Calu3 (cell line): ENCODE data around the gene C5orf58. TPM values are rescaled to one million over a fixed set of nuclear protein-coding genes. Genes with fewer than 3 reads are reported as not detected.

Experiments
- BruUV-seq: library from RNA; stranded (reverse); fragments of 400-500 nt; replicated peaks from 2 replicates; lab custom pipeline; 2021; lab: Mats Ljungman, UMichigan
- CTCF ChIA-PET: fragments of 300-600 bp; sonication (Branson Sonifier 250); formaldehyde crosslinking; loops from one replicate; lab custom pipeline; 2022; ENCODE audit warnings: antibody characterized with exemption; lab: Charles Lee
- DNase-seq: peaks from one replicate; pipeline ENCODE4 v3.0.0; 2022
- H3K27ac Mint-ChIP-seq: one replicate; pipeline ENCODE4 v1.8.0; 2022; ENCODE audit warnings: mixed read lengths; ENCODE audit not compliant: unreplicated experiment
- H3K27me3 Mint-ChIP-seq: one replicate; pipeline ENCODE4 v1.8.0; 2022; ENCODE audit warnings: mixed read lengths; ENCODE audit not compliant: unreplicated experiment
- H3K36me3 Mint-ChIP-seq: one replicate; pipeline ENCODE4 v1.8.0; 2022; ENCODE audit warnings: mild to moderate bottlenecking, moderate library complexity, mixed read lengths; ENCODE audit not compliant: insufficient read depth, unreplicated experiment
- H3K4me1 Mint-ChIP-seq: one replicate; pipeline ENCODE4 v1.8.0; 2022; ENCODE audit warnings: mild to moderate bottlenecking, low read depth, mixed read lengths; ENCODE audit not compliant: unreplicated experiment
- H3K4me3 Mint-ChIP-seq: one replicate; pipeline ENCODE4 v1.8.0; 2022; ENCODE audit warnings: mild to moderate bottlenecking, low read depth, moderate library complexity, mixed read lengths; ENCODE audit not compliant: unreplicated experiment
- H3K9me3 Mint-ChIP-seq: one replicate; pipeline ENCODE4 v1.8.0; 2022; ENCODE audit warnings: low read depth, mixed read lengths; ENCODE audit not compliant: unreplicated experiment
- intact Hi-C: fragments of 100-400 bp; cut with micrococcal nuclease; formaldehyde crosslinking; loops from one replicate; pipeline ENCODE4 v1.10.0; 2022; ENCODE audit not compliant: unreplicated experiment
- total RNA-seq: library from RNA; stranded (reverse); gene quantifications from 2 replicates; pipeline ENCODE4 v1.2.3, GENCODE V29; 2022
- TF ChIP-seq, protein P1 (sequence below): fragments of 200-600 bp; IDR thresholded peaks from one replicate; pipeline ENCODE4 v1.8.0; 2022; ENCODE audit warnings: antibody characterized with exemption; ENCODE audit not compliant: unreplicated experiment

C5orf58 gene
- total RNA-seq, 1 experiment from 2014 or later: not detected

DNA sequence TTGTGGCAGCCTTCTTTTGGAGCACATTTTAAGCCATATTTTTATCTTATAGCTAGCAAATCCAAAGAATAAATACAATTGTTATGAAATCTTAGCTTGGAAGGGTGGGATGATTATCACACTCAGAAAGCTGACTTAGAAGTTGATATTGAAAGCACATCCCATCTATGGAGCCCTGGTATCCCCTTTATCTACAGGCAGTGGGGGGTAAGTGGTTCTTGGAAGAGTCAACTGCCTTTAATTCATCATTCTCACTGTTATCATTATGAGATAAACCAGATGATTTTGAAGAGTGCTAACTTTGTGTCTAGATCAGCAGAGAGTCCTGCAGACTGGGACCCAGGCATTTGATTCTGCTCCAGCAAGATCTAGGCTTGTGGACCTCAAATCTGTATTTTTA, 61.8 kb downstream of the C5orf58 start:
- no peaks in the 10 kb centered on the region for H3K36me3 Mint-ChIP-seq
- no peaks in the 10 kb centered on the region for H3K4me1 Mint-ChIP-seq
- no peak for DNase-seq
- H3K4me3 Mint-ChIP-seq: no peak overlapping the region
- TF ChIP-seq, protein P1, sequence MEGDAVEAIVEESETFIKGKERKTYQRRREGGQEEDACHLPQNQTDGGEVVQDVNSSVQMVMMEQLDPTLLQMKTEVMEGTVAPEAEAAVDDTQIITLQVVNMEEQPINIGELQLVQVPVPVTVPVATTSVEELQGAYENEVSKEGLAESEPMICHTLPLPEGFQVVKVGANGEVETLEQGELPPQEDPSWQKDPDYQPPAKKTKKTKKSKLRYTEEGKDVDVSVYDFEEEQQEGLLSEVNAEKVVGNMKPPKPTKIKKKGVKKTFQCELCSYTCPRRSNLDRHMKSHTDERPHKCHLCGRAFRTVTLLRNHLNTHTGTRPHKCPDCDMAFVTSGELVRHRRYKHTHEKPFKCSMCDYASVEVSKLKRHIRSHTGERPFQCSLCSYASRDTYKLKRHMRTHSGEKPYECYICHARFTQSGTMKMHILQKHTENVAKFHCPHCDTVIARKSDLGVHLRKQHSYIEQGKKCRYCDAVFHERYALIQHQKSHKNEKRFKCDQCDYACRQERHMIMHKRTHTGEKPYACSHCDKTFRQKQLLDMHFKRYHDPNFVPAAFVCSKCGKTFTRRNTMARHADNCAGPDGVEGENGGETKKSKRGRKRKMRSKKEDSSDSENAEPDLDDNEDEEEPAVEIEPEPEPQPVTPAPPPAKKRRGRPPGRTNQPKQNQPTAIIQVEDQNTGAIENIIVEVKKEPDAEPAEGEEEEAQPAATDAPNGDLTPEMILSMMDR: no peak
- H3K9me3 Mint-ChIP-seq: peaks cover 7% of the 10 kb centered on the region
- H3K27ac Mint-ChIP-seq: no peak overlapping the region
- intact Hi-C loops: no loop called here
- H3K27me3 Mint-ChIP-seq: peaks cover 100% of the 10 kb centered on the region
- no TSS peak for BruUV-seq
- CTCF ChIA-PET: interaction anchor here (0.9 kb wide), 1 partner anchor 11 kb away, joined by 5 read pairs; no protein-coding TSS in a partner anchor

Other genes with a start within 250 kb of the C5orf58 start
- not detected in 2 replicates for gene FOXI1, start 127.1 kb upstream of the C5orf58 start, total RNA-seq
- not detected in 2 replicates for gene LCP2, start 64.8 kb downstream of the C5orf58 start, total RNA-seq
- not detected in 2 replicates for gene KCNMB1, start 156.4 kb downstream of the C5orf58 start, total RNA-seq